K562 (cell line): ENCODE data around the gene KDM2A. TPM values are rescaled to one million over a fixed set of nuclear protein-coding genes. Genes with fewer than 3 reads are reported as not detected.

Source experiments
- KLF1 ChIP-seq: fragments of 450-650 bp; IDR thresholded peaks from 2 replicates; pipeline ENCODE4 v1.6.1; 2016; ENCODE audit warnings: missing genetic modification characterization, missing compliant biosample characterization
- STAG1 ChIP-seq: sonication (generic); formaldehyde crosslinking; IDR thresholded peaks from 2 replicates; pipeline ENCODE4 v1.5.0; 2020; ENCODE audit warnings: missing genetic modification reagents, borderline replicate concordance
- TARDBP ChIP-seq: fragments of 450-650 bp; IDR thresholded peaks from 2 replicates; pipeline ENCODE4 v1.6.1; 2016
- TCF3 ChIP-seq: sonication (generic); formaldehyde crosslinking; IDR thresholded peaks from 2 replicates; pipeline ENCODE4 v1.4.0; 2020; ENCODE audit warnings: mild to moderate bottlenecking, missing genetic modification reagents
- ZKSCAN1 ChIP-seq: fragments of 150-350 bp; IDR thresholded peaks from 2 replicates; pipeline ENCODE4 v1.6.1; 2016; ENCODE audit warnings: low read depth, low read length
- ZNF785 ChIP-seq: fragments of 250-450 bp; sonication (Bioruptor Pico); IDR thresholded peaks from 2 replicates; pipeline ENCODE4 v1.4.0; 2020; ENCODE audit warnings: mild to moderate bottlenecking
- polyA plus RNA-seq, 8 experiments: library from polyadenylated mRNA; depleted of rRNA in 4 of 8; stranded (reverse) in 5 of 8; unstranded in 3 of 8; fragments of >200 nt; fragmentation: Nextera tagmentation in 2 of 8; fragmentation: Illumina TruSeq in 1 of 8; extraction: Ambion mirVana in 2 of 8; extraction: Trizol in 1 of 8; gene quantifications; 2 replicates each; pipeline versions ENCODE4 v1.2.1 to v1.2.3, GENCODE V29; 2011 to 2014; ENCODE audit warnings: inconsistent platforms in 1 of 8, missing spikeins in 1 of 8
- total RNA-seq, 7 experiments: library from RNA; depleted of rRNA in 6 of 7; stranded (reverse); fragments of >200 nt in 6 of 7; fragmentation: Illumina TruSeq in 2 of 7; extraction: Trizol in 2 of 7; gene quantifications; 2 replicates each; pipeline versions ENCODE4 v1.2.1 to v1.2.3, GENCODE V29; 2011 to 2021; ENCODE audit warnings: low replicate concordance in 1 of 7
- TF ChIP-seq, protein P1 (sequence below): fragments of 150-350 bp; IDR thresholded peaks from 2 replicates; pipeline ENCODE4 v1.6.1; 2014; ENCODE audit warnings: low read depth, mild to moderate bottlenecking, low read length, borderline replicate concordance
- TF ChIP-seq, protein P2 (sequence below), 2 experiments: fragments of 150-350 bp in 1 of 2; IDR thresholded peaks; 2 replicates each; pipeline ENCODE4 v1.6.1; 2012 to 2016; ENCODE audit warnings: low read depth in 2 of 2, low read length in 2 of 2, mild to moderate bottlenecking in 1 of 2, moderate library complexity in 1 of 2
- TF ChIP-seq, protein P3 (sequence below), 2 experiments: fragments of 200-800 bp in 1 of 2; sonication (Bioruptor generic) in 1 of 2; sonication (generic) in 1 of 2; formaldehyde crosslinking in 1 of 2; IDR thresholded peaks in 1 of 2; conservative IDR thresholded peaks in 1 of 2; 2 replicates each; pipeline versions ENCODE4 v1.5.0 to v1.6.1; 2016 to 2020; ENCODE audit warnings: missing compliant biosample characterization in 1 of 2, missing genetic modification characterization in 1 of 2, missing genetic modification reagents in 1 of 2
- TF ChIP-seq, protein P4 (sequence below): fragments of 450-650 bp; IDR thresholded peaks from 2 replicates; pipeline ENCODE4 v1.7.1; 2018; ENCODE audit warnings: mild to moderate bottlenecking, low read depth; ENCODE audit not compliant: partially characterized antibody
- TF ChIP-seq, protein P5 (sequence below): fragments of 450-650 bp; IDR thresholded peaks from 2 replicates; pipeline ENCODE4 v1.6.1; 2016; ENCODE audit warnings: borderline replicate concordance

Gene KDM2A
- total and polyA plus RNA-seq, 9 of the 15 experiments (the other 6 are each of a cell fraction or from before 2014, with no cell fraction given) = 5.0 to 39.3 (median 21.3) TPM

DNA sequence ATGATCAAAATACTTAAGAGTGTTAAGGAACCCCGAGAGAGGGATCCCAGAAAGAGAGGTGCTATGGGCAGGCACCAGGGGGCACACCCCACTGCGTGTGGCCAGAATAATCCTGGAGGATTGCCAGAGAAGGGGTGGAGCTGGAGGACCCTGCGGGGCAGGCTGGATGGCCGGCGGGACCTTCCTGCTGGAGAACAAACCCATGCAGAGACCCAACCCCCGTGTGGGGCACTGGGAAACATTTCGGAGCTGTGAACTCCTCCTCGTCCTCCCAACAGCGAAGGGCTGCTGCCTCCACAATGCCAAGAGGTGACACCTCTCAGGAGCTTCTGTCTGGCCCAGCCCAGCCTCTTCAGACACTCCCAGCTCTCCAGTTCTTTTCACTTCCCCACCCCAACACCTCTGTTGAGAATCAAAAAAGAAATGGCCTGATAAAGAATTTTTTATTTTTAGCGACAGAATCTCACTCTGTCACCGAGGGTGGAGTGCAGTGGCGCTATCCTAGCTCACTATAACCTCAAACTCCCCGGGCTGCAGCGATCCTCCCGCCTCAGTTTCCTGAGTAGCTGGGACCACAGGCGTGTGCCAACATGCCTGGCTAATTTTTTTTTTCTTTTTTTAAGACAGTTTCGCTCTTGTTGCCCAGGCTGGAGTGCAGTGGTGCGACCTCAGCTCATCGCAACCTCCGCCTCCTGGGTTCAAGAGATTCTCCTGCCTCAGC lies 36.8 kb upstream of the KDM2A start (continued):
- no peak for TF ChIP-seq TCF3 (CRISPR knock-in tag)
- TF ChIP-seq, protein P1, sequence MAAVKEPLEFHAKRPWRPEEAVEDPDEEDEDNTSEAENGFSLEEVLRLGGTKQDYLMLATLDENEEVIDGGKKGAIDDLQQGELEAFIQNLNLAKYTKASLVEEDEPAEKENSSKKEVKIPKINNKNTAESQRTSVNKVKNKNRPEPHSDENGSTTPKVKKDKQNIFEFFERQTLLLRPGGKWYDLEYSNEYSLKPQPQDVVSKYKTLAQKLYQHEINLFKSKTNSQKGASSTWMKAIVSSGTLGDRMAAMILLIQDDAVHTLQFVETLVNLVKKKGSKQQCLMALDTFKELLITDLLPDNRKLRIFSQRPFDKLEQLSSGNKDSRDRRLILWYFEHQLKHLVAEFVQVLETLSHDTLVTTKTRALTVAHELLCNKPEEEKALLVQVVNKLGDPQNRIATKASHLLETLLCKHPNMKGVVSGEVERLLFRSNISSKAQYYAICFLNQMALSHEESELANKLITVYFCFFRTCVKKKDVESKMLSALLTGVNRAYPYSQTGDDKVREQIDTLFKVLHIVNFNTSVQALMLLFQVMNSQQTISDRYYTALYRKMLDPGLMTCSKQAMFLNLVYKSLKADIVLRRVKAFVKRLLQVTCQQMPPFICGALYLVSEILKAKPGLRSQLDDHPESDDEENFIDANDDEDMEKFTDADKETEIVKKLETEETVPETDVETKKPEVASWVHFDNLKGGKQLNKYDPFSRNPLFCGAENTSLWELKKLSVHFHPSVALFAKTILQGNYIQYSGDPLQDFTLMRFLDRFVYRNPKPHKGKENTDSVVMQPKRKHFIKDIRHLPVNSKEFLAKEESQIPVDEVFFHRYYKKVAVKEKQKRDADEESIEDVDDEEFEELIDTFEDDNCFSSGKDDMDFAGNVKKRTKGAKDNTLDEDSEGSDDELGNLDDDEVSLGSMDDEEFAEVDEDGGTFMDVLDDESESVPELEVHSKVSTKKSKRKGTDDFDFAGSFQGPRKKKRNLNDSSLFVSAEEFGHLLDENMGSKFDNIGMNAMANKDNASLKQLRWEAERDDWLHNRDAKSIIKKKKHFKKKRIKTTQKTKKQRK = no peak
- TF ChIP-seq ZNF785 (CRISPR knock-in tag) = no peak
- TF ChIP-seq, protein P2, sequence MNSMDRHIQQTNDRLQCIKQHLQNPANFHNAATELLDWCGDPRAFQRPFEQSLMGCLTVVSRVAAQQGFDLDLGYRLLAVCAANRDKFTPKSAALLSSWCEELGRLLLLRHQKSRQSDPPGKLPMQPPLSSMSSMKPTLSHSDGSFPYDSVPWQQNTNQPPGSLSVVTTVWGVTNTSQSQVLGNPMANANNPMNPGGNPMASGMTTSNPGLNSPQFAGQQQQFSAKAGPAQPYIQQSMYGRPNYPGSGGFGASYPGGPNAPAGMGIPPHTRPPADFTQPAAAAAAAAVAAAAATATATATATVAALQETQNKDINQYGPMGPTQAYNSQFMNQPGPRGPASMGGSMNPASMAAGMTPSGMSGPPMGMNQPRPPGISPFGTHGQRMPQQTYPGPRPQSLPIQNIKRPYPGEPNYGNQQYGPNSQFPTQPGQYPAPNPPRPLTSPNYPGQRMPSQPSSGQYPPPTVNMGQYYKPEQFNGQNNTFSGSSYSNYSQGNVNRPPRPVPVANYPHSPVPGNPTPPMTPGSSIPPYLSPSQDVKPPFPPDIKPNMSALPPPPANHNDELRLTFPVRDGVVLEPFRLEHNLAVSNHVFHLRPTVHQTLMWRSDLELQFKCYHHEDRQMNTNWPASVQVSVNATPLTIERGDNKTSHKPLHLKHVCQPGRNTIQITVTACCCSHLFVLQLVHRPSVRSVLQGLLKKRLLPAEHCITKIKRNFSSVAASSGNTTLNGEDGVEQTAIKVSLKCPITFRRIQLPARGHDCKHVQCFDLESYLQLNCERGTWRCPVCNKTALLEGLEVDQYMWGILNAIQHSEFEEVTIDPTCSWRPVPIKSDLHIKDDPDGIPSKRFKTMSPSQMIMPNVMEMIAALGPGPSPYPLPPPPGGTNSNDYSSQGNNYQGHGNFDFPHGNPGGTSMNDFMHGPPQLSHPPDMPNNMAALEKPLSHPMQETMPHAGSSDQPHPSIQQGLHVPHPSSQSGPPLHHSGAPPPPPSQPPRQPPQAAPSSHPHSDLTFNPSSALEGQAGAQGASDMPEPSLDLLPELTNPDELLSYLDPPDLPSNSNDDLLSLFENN (IDR thresholded peaks at IDR 0.05; ENCODE audit: low read depth in 2 of 2, low read length in 2 of 2) = no peak
- TF ChIP-seq, protein P3, sequence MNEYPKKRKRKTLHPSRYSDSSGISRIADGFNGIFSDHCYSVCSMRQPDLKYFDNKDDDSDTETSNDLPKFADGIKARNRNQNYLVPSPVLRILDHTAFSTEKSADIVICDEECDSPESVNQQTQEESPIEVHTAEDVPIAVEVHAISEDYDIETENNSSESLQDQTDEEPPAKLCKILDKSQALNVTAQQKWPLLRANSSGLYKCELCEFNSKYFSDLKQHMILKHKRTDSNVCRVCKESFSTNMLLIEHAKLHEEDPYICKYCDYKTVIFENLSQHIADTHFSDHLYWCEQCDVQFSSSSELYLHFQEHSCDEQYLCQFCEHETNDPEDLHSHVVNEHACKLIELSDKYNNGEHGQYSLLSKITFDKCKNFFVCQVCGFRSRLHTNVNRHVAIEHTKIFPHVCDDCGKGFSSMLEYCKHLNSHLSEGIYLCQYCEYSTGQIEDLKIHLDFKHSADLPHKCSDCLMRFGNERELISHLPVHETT (CRISPR knock-in tag; conservative IDR thresholded peaks at IDR 0.05 in 1 of 2, IDR thresholded peaks at IDR 0.05 in 1 of 2) = no peak
- TF ChIP-seq STAG1 (CRISPR knock-in tag) = peak; percentile 12; the same call in 1 of the 2 replicates
- no peak for TF ChIP-seq KLF1 (tag)
- TF ChIP-seq, protein P4, sequence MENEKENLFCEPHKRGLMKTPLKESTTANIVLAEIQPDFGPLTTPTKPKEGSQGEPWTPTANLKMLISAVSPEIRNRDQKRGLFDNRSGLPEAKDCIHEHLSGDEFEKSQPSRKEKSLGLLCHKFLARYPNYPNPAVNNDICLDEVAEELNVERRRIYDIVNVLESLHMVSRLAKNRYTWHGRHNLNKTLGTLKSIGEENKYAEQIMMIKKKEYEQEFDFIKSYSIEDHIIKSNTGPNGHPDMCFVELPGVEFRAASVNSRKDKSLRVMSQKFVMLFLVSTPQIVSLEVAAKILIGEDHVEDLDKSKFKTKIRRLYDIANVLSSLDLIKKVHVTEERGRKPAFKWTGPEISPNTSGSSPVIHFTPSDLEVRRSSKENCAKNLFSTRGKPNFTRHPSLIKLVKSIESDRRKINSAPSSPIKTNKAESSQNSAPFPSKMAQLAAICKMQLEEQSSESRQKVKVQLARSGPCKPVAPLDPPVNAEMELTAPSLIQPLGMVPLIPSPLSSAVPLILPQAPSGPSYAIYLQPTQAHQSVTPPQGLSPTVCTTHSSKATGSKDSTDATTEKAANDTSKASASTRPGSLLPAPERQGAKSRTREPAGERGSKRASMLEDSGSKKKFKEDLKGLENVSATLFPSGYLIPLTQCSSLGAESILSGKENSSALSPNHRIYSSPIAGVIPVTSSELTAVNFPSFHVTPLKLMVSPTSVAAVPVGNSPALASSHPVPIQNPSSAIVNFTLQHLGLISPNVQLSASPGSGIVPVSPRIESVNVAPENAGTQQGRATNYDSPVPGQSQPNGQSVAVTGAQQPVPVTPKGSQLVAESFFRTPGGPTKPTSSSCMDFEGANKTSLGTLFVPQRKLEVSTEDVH = no peak
- TF ChIP-seq, protein P5, sequence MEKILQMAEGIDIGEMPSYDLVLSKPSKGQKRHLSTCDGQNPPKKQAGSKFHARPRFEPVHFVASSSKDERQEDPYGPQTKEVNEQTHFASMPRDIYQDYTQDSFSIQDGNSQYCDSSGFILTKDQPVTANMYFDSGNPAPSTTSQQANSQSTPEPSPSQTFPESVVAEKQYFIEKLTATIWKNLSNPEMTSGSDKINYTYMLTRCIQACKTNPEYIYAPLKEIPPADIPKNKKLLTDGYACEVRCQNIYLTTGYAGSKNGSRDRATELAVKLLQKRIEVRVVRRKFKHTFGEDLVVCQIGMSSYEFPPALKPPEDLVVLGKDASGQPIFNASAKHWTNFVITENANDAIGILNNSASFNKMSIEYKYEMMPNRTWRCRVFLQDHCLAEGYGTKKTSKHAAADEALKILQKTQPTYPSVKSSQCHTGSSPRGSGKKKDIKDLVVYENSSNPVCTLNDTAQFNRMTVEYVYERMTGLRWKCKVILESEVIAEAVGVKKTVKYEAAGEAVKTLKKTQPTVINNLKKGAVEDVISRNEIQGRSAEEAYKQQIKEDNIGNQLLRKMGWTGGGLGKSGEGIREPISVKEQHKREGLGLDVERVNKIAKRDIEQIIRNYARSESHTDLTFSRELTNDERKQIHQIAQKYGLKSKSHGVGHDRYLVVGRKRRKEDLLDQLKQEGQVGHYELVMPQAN = no peak
- no peak for TF ChIP-seq TARDBP
- no peak for TF ChIP-seq ZKSCAN1
